K562 treated with DMSO at 1 percent for 4 hours (cell line): Measurements from ENCODE around the gene CEP170B. TPM values are rescaled to one million over a fixed set of nuclear protein-coding genes. Genes with fewer than 3 reads are reported as not detected.

Experiments used
- total RNA-seq: library from RNA; unstranded; fragments of 300-600 nt; gene quantifications from 2 replicates; pipeline ENCODE4 v1.2.3, GENCODE V29; 2022; ENCODE audit not compliant: insufficient read depth

The CEP170B gene
- total RNA-seq, result 6.7 and 6.8 TPM in 2 replicates

DNA sequence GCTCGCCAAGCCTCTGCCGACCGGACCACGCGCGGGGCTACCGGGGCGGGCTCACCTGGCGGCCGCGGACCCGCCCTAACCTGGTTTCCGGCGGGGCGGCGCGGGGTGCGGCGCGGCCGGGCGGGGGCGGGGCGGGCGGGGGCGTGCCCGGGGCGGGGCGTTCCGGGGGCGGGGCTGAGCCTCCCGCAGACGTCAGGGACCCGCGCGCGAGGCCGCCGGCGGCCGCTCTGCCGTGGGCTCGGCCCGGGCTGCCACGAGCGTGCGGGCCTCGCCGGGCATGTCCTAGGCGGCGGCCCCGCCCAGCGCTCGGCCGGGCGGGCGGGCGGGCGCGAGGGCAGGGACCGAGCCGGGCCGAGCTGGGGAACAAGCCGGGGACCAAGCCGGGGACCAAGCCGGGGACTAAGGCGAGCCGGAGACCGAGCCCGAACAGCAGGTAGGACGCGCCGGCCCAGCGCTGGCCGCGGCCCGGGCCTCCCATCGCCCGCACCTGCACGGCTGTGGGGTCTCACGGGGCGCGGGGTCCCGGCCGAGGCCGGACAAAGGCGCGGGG lies at the start of gene CEP170B:
Gene CEP170B, plus strand, starts transcription at position 188 of the 550 bp plus-strand sequence. CDS start 3,183 bp downstream, outside the sequence.

DNA sequence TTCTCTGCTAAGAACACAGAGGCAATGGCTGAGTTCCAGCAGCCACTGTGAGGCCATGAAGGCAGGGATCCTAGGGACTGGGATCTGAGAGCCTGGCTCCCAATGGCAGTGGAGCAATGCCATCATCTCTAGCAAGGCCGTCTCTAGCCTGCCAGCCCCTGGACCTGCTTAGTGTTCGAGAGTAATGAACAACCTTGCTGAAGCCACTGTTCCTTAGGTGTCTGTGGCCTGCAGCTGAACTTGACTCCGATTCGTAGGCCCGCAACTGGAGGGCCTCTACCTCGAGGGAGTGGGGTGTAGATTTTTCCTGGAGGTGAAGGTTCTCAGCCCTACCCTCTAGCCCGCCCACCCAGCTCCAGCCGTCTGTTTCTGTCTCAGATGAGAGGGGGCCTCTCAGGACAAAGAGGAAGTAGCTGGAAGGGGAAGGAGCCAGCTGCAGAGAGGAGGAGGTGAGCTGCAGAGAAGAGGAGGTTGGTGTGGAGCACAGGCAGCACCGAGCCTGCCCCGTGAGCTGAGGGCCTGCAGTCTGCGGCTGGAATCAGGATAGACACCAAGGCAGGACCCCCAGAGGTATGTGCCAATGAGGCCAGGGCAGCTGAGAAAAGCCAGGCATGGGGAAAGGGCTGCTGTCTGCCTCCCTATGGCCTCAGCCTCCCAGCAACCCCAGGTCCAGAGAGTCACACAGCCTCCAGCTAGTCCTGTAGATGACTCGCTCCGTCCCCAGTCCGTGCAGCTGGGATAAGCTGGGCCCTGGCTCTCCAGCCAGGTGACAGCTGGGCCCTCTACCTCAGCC lies 59.5 kb downstream of the CEP170B start, which contains the start of gene PLD4:
Gene PLD4, plus strand, starts transcription at position 459 of the 793 bp plus-strand sequence. CDS start 2,262 bp downstream, outside the sequence.

Other genes with a start within 250 kb of the CEP170B start
- 19.1 and 24.2 TPM in 2 replicates for gene INF2, start 175.7 kb upstream of the CEP170B start, total RNA-seq
- gene ADSS1, start 141.0 kb upstream of the CEP170B start, total RNA-seq, result 11.7 and 16.5 TPM in 2 replicates
- gene SIVA1, start 112.1 kb upstream of the CEP170B start, total RNA-seq, result 115 and 126 TPM in 2 replicates
- 102 and 123 TPM in 2 replicates for gene AKT1, start 69.5 kb upstream of the CEP170B start, total RNA-seq
- gene ZBTB42, start 64.2 kb upstream of the CEP170B start, total RNA-seq, result 3.1 and 4.1 TPM in 2 replicates
- gene PLD4, start 59.6 kb downstream of the CEP170B start, total RNA-seq, result 3.9 TPM in 1 of 2 replicates, not detected in the other
- gene AHNAK2, start 113.1 kb downstream of the CEP170B start, total RNA-seq, result 0.12 TPM in 1 of 2 replicates, not detected in the other
- gene CLBA1, start 120.5 kb downstream of the CEP170B start, total RNA-seq, result 1.5 and 1.7 TPM in 2 replicates
- 29.5 and 31.6 TPM in 2 replicates for gene CDCA4, start 155.8 kb downstream of the CEP170B start, total RNA-seq
- 1.8 and 2.3 TPM in 2 replicates for gene GPR132, start 200.2 kb downstream of the CEP170B start, total RNA-seq